GM21737 (cell line): Measurements from ENCODE around the gene PNPO.

Experiments
- ATAC-seq: cut with Tn5 transposase; IDR thresholded peaks from one replicate; pipeline ENCODE4 v1.9.1; 2021; ENCODE audit warnings: mild to moderate bottlenecking, moderate library complexity; ENCODE audit not compliant: unreplicated experiment

PNPO gene

DNA sequence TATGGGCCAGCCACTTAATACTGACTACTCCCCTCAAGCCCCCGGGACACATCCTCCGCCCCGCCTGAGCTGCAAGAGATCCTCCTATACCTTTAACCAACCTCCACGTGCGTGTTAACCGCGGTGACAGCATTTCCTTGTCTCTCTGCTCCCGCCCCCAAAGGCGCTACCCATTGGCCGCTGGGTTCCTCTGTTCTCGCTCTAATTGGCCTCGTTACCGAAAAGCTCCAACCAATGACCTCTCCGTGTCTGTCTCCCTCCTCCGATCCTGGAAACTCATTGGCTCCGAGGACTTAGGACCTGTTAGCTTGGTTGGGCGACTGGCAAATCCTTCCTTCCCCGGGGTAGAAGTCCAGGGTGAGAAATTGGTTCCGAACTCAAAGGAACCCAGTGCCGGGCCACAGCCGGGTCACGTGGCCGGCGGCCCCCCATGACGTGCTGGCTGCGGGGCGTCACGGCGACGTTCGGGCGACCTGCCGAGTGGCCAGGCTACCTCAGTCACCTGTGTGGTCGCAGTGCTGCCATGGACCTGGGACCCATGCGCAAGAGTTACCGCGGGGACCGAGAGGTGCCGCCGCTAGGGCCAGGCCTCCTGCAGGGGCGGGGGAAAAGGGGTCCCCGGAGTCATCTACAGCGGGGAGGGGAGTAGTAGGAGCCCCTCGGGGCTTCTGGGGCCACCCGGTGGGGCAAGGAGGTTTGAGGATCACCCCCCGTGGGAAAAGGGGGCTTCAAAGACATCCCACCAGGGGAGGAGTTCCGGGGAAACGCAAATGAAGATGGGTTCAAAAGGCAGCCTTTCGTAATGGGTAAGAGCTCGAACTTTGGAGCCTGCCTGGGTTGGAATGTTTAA, at the start of gene PNPO:
TSS of gene PNPO (plus strand) at position 326 of the 850 bp plus-strand sequence. CDS start at position 431, 105 bp downstream.
- ATAC-seq: peak; percentile 87

DNA sequence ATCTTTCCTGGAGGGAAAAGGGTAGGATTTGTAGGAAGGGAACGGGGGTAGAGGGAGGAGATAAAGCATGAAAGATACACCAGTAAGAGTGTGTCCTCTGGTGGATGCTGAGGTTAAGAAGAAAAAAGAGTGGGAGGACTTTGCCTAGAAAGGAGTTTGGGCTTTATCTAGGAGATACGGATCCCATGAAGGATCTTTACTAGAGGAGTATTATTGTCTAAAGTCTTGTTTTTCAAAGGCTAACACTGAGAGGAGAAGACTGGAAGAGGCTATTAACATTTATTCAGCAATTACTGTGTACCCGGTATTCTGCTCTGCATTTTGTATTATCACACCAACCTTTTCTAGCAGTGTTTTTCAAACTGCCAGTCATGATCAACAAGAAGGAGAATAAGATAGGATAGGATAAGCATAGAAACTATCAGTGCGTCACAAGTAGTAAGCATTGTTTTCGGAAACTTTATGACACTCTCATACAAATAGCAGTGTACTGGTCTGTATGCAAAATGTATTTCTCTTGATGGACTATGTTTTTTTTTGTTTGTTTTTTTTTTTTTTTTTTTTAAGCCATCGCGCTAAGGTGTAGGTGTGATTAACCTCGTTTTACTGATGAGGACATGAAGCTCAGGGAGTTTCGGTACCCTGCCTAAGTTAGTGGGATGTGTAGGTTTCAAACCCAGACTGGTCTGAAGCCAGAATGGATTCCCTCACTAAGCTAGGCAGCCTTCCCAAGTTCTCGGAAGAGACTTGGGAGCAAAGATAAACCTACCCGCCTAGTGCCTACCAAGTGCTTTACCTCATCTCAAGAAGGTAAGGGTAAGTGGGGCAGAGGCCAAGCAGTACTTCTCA, 46.6 kb upstream of the PNPO start:
- ATAC-seq: no peak

- no peak for ATAC-seq
Observed at GRCh38 chr17:47895347-47895855, 46.0 kb upstream of the PNPO start.

DNA sequence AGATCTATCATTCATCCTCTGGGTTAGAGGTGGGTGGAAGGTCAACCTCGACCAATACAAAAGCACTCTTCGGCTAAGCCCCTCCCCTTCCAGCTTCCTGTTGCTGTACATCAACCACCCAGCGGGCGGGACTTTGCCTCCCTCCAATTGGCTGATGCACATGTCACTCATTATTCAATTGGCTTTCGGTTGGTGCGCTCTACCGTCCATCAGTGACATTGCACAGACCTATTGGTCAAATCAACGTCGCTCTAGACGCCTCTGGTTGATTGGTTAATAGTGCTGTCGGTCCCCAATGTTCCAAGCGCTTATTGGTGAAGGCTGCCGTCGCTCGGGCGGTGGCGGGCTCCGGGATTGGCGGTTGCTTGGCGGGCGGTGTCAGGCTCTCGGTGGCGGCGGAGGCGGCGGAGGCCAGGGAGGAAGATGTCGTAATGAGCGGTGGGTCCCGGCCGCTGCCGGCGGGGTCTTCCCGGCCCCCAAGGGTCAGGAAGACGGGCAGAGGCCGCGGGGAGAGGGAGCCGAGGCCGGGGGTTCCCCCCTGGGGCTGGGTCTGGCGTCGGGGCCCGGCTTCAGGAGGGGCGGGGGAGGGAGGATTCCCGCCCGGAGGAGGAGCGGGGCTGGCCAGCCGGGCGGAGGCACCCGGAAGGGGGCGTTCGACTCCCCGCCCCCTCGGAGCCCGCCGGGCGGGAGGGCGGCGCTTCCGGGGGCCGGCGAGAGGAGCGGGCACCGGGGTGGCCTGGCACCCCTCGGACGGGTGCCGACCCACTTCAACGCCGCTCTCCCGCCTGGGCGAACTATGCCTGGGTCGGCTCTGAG, 45.3 kb upstream of the PNPO start, which contains the start of gene SP2:
TSS of gene SP2 (plus strand) at position 381 of the 816 bp plus-strand sequence. CDS start at position 432, 51 bp downstream.
- ATAC-seq: peak; percentile 83

GRCh38 chr17:47896672-47897490, 44.5 kb upstream of the PNPO start:
- ATAC-seq: no peak

- ATAC-seq: no peak
Observed at GRCh38 chr17:47897561-47897960, 43.8 kb upstream of the PNPO start.

DNA sequence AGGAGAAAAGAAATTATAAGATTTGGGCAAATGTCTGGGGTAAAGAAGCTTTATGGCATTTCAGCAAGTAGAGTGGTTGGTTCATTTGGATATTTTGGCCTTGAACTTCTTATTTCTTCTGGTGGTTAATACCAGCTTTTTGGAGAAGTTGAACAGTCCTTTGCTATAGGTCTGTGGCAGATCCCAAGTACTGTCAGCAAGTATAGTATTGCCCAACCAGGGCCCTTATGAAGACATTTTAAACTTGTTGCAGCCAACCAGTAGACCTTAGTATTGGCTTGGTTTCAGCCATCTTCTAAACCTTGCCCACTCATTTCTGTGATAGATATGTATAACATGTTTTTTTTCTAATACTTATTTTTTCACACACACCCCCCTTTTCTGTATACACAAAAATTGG, 43.1 kb upstream of the PNPO start:
- ATAC-seq: no peak

DNA sequence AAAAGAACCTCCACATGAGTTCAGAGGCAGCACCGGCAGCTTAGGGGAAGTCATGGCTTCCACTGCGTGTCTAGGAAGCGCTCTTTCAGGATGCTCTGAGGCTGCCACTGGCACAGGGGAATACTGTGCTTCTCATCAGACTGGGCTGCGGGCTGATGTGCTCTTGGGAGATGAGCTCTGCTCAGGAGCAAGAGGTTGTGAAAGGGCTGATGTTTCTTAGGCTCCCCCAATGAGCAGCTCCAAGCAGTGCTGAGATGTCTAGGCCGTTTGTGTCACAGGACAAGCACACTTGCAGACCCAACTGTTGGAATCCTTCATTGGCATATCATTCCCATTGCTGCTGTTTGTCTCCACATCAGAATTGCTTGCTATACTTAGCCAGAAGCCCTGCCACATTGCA, 41.7 kb upstream of the PNPO start:
- ATAC-seq: no peak

- ATAC-seq: no peak
Observed at GRCh38 chr17:47901423-47901822, 39.9 kb upstream of the PNPO start.

DNA sequence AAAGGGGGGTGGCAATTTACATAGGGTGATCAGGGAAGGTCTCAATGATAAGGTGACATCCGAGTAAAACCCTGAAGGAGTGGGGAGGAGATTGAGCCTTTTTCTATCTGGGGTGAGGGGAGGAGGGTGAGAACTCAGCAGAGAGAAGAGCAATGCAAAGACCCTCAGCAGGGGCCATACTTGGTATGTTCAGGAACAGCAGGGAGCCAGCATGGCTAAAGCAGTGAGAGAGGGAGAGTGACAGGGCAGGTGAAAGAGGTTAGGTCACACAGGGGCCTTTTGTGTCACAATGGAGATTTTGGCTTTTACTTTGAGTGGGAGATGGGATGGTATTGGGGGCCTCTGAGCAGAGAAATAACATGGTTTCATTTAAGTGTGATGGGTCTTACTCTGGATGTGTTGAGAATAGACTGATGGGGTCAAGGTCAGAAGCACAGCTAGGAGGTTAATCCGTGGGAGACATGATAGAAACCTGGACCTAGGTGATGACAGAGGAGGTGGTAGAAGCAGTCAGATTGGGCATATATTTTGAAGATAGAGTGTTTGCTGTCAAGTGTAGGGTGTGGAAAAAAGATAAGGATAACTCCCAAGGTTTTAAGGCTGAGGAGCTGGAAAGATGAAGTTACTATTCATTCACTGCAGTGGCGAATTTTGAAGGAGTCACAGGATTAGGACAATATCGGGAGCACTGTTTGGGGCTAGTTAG, 39.2 kb upstream of the PNPO start:
- ATAC-seq: no peak

GRCh38 chr17:47905221-47905733, 36.1 kb upstream of the PNPO start:
- ATAC-seq: no peak

GRCh38 chr17:47906443-47906842, 34.9 kb upstream of the PNPO start:
- ATAC-seq: no peak

DNA sequence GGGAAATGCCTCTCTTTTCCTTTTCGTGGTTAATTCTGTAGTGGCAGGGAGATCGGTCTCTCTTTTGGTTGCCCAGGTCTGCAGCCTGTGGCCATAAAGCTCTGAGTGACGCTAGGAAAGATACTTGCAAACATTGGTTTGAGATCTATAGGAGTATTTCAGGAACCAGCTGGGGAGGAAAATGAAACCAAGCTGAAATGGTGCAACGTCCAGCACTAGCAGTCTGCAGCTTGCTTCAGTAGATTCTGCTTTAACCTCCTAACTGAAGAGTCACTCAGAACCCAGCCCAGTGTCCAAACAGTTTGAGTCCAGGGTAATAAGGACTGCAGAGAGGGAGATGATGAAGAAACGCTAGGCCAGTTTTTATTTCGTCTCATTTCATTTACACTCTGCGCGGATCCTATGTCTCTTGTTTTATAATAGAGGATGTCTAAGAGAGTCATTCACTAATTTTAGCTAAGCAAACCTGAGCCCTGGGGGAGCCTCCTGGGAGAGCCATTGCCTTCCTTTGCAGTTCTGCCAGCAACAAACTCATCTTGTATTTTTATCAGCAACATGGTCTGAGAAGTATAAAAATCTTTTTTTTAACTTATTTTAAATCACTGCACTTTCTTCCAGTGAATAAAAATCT, 33.3 kb upstream of the PNPO start:
- no peak for ATAC-seq

DNA sequence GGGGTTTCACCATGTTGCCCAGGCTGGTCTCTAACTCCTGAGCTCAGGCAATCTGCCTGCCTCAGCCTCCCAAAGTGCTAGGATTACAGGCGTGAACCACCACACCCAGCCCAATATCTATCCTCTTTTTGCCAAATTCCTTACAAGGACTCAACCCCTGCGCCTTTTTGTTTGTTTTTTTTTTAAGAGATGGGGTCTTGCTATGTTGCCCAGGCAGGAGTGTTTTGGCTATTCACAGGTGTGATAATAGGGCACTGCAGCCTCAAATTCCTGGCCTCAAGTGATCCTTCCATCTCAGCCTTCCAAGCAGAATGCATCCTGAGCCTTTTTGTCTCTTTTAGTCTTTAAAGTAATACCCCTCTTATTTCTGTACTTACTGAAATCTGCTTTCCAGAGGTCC, 28.3 kb upstream of the PNPO start:
- ATAC-seq: no peak

- ATAC-seq: no peak
Observed at GRCh38 chr17:47914306-47914948, 26.9 kb upstream of the PNPO start.

DNA sequence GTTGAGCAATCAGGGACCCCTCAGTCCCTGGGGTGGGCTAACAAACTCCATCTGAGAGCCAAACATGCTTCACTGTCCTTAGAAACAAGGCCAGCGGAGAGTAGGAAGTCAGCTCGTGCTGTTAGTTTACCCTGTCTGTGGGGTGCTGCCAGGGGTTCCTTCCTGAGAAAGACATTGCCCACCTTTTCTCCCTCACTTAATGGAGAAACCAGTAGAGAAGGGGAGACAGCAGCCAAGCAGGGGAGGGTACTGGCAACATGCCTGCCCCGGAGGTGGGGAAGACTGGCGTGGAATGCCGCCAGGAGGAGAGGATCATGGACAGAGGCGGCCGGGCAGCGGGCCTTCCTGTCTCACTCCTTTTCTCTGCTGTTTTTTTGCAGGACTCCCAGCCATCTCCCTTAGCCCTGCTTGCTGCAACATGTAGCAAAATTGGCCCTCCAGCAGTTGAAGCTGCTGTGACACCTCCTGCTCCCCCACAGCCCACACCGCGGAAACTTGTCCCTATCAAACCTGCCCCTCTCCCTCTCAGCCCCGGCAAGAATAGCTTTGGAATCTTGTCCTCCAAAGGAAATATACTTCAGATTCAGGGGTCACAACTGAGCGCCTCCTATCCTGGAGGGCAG, 25.5 kb upstream of the PNPO start:
- ATAC-seq: no peak

DNA sequence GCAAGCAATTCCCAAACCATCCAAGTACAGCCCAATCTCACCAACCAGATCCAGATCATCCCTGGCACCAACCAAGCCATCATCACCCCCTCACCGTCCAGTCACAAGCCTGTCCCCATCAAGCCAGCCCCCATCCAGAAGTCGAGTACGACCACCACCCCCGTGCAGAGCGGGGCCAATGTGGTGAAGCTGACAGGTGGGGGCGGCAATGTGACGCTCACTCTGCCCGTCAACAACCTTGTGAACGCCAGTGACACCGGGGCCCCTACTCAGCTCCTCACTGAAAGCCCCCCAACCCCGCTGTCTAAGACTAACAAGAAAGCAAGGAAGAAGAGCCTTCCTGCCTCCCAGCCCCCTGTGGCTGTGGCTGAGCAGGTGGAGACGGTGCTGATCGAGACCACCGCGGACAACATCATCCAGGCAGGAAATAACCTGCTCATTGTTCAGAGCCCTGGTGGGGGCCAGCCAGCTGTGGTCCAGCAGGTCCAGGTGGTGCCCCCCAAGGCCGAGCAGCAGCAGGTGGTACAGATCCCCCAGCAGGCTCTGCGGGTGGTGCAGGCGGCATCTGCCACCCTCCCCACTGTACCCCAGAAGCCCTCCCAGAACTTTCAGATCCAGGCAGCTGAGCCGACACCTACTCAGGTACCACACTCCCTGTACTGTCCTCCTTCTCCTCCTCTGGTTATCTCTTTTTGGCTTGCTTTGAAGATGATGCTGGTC, 24.7 kb upstream of the PNPO start:
- no peak for ATAC-seq
